Liver (tissue), 9 donors: ENCODE results near the gene SUMF2. TPM values are rescaled to one million over a fixed set of nuclear protein-coding genes. Genes with fewer than 3 reads are reported as not detected.
"Not testable (repeated sequence)": the region's sequence is repeated elsewhere in the genome, so short reads cannot be mapped to it uniquely, and the experiment has no call there.

Experiments used
- DNase-seq: peaks from one replicate; pipeline ENCODE4 v3.0.0-alpha.2; 2017; ENCODE audit warnings: low spot score
- H3K27ac ChIP-seq, 2 donors: one replicate each; pipeline ENCODE4 v1.7.0; 2013; ENCODE audit warnings: inconsistent platforms in 2 of 2, low read length in 2 of 2, control low read depth in 1 of 2, low read depth in 1 of 2, mild to moderate bottlenecking in 1 of 2
- H3K27me3 ChIP-seq, 4 donors: one replicate each; pipeline versions ENCODE4 v1.6.1 to v1.7.0; 2013; ENCODE audit warnings: low read length in 3 of 4, inconsistent platforms in 1 of 4, mild to moderate bottlenecking in 1 of 4, moderate library complexity in 1 of 4; ENCODE audit not compliant: control insufficient read depth in 4 of 4, insufficient read depth in 4 of 4
- H3K36me3 ChIP-seq, 4 donors: one replicate each; pipeline versions ENCODE4 v1.6.1 to v1.7.0; 2013; ENCODE audit warnings: low read length in 3 of 4, mild to moderate bottlenecking in 3 of 4, low read depth in 1 of 4, moderate library complexity in 1 of 4; ENCODE audit not compliant: control insufficient read depth in 4 of 4, insufficient read depth in 3 of 4
- H3K4me1 ChIP-seq, 4 donors: one replicate each; pipeline versions ENCODE4 v1.6.1 to v1.7.0; 2013; ENCODE audit warnings: low read length in 3 of 4, mild to moderate bottlenecking in 3 of 4, moderate library complexity in 1 of 4; ENCODE audit not compliant: control insufficient read depth in 4 of 4, insufficient read depth in 4 of 4
- H3K4me3 ChIP-seq, 3 donors: one replicate each; pipeline versions ENCODE4 v1.6.1 to v1.7.0; 2013; ENCODE audit warnings: low read length in 3 of 3, control low read depth in 1 of 3, low read depth in 1 of 3, mild to moderate bottlenecking in 1 of 3
- H3K9ac ChIP-seq, 2 donors: one replicate each; pipeline ENCODE4 v1.7.0; 2013; ENCODE audit warnings: low read length in 2 of 2, mild to moderate bottlenecking in 2 of 2, moderate library complexity in 2 of 2, control low read depth in 1 of 2, low read depth in 1 of 2
- H3K9me3 ChIP-seq, 4 donors: one replicate each; pipeline versions ENCODE4 v1.6.1 to v1.7.0; 2013; ENCODE audit warnings: low read length in 3 of 4; ENCODE audit not compliant: control insufficient read depth in 4 of 4
- ATF3 ChIP-seq: IDR thresholded peaks from 2 replicates; pipeline ENCODE4 v1.6.1; 2016; ENCODE audit warnings: antibody characterized with exemption
- CTCF ChIP-seq: fragments of 150-350 bp; IDR thresholded peaks from 2 replicates; pipeline ENCODE4 v1.5.1; 2017; ENCODE audit warnings: improper control_type of control experiment, low read depth, low read length; ENCODE audit not compliant: missing input control
- EGR1 ChIP-seq, 2 donors: IDR thresholded peaks; 2 replicates each; pipeline ENCODE4 v1.6.1; 2016 to 2018; ENCODE audit warnings: antibody characterized with exemption in 2 of 2, low read depth in 2 of 2
- FOXA1 ChIP-seq: IDR thresholded peaks from 2 replicates; pipeline ENCODE4 v1.6.1; 2016; ENCODE audit warnings: antibody characterized with exemption
- FOXA2 ChIP-seq: IDR thresholded peaks from 2 replicates; pipeline ENCODE4 v1.6.1; 2016; ENCODE audit warnings: antibody characterized with exemption
- GABPA ChIP-seq, 2 donors: IDR thresholded peaks in 1 of 2; conservative IDR thresholded peaks in 1 of 2; 2 replicates each; pipeline ENCODE4 v1.6.1; 2016; ENCODE audit warnings: antibody characterized with exemption in 2 of 2, mild to moderate bottlenecking in 1 of 2, moderate library complexity in 1 of 2
- HNF4G ChIP-seq: IDR thresholded peaks from 2 replicates; pipeline ENCODE4 v1.6.1; 2016; ENCODE audit warnings: antibody characterized with exemption
- MAX ChIP-seq: IDR thresholded peaks from 2 replicates; pipeline ENCODE4 v1.6.1; 2016; ENCODE audit warnings: antibody characterized with exemption
- NR2F2 ChIP-seq: IDR thresholded peaks from 2 replicates; pipeline ENCODE4 v1.6.1; 2016; ENCODE audit warnings: antibody characterized with exemption
- RAD21 ChIP-seq, 2 donors: IDR thresholded peaks; 2 replicates each; pipeline ENCODE4 v1.6.1; 2016; ENCODE audit warnings: antibody characterized with exemption in 2 of 2, mild to moderate bottlenecking in 2 of 2
- REST ChIP-seq: IDR thresholded peaks from 2 replicates; pipeline ENCODE4 v1.6.1; 2016; ENCODE audit warnings: antibody characterized with exemption, mild to moderate bottlenecking
- RXRA ChIP-seq, 2 donors: IDR thresholded peaks; 2 replicates each; pipeline ENCODE4 v1.6.1; 2017 to 2018; ENCODE audit warnings: antibody characterized with exemption in 2 of 2, mild to moderate bottlenecking in 1 of 2
- SP1 ChIP-seq: IDR thresholded peaks from 2 replicates; pipeline ENCODE4 v1.6.1; 2018; ENCODE audit warnings: antibody characterized with exemption, mild to moderate bottlenecking
- TAF1 ChIP-seq: conservative IDR thresholded peaks from 2 replicates; pipeline ENCODE4 v1.6.1; 2016; ENCODE audit warnings: antibody characterized with exemption, mild to moderate bottlenecking
- YY1 ChIP-seq: IDR thresholded peaks from 2 replicates; pipeline ENCODE4 v1.6.1; 2016; ENCODE audit warnings: antibody characterized with exemption, mild to moderate bottlenecking
- WGBS: extraction: QIAGEN DNeasy Blood & Tissue Kit; methylation state at CpG from one replicate; pipeline ENCODE4 v1.1.7; 2013; 5-methylcytosine and 5-hydroxymethylcytosine counted together
- polyA plus RNA-seq, 2 donors: library from polyadenylated mRNA; stranded (reverse) in 1 of 2; unstranded in 1 of 2; fragments of 200-250 nt in 1 of 2; fragments of >200 nt in 1 of 2; fragmentation: Nextera tagmentation in 1 of 2; extraction: Ambion mirVana in 1 of 2; gene quantifications; one replicate each; pipeline versions ENCODE4 v1.2.1 to v1.2.3, GENCODE V29; 2013 to 2015
- total RNA-seq, 2 donors: library from RNA; depleted of rRNA; stranded (reverse); fragments of >200 nt; gene quantifications; one replicate each; pipeline ENCODE4 v1.2.3, GENCODE V29; 2014
- donor health status: healthy.
- donor health status: healthy.
- donor health status: healthy.
- donor health status: healthy.
- donor health status: healthy.

SUMF2 gene
- total and polyA plus RNA-seq, 4 donors: 67.1 to 104 (median 74.8) TPM

GRCh38 chr7:56080726-56081435 is 16.8 kb downstream of the SUMF2 start:
- DNase-seq, H3K36me3 ChIP-seq: not testable (repeated sequence)
- 96% methylated on average over 28 of the region's 28 CpGs for WGBS

GRCh38 chr7:56081626-56082340 is 17.7 kb downstream of the SUMF2 start:
- H3K27ac ChIP-seq: no peak overlapping the region
- TF ChIP-seq ATF3: no peak
- TF ChIP-seq HNF4G: no peak
- TF ChIP-seq CTCF: no peak
- TF ChIP-seq YY1: no peak
- no peak for TF ChIP-seq FOXA1
- TF ChIP-seq TAF1: no peak
- no peak for TF ChIP-seq SP1
- TF ChIP-seq FOXA2: no peak
- no peak for TF ChIP-seq RXRA (IDR thresholded peaks at IDR 0.05)
- no peak for TF ChIP-seq RAD21 (IDR thresholded peaks at IDR 0.05)
- TF ChIP-seq NR2F2: no peak
- peaks cover 0 to 6% (median 3%) of the 10 kb centered on the region in 4 donors for H3K36me3 ChIP-seq
- no peaks in the 10 kb centered on the region for H3K9me3 ChIP-seq
- peaks cover 0 to 25% (median 20%) of the 10 kb centered on the region in 4 donors for H3K4me1 ChIP-seq
- 98% methylated on average over 29 of the region's 29 CpGs for WGBS
- H3K27me3 ChIP-seq: no peaks in the 10 kb centered on the region
- no peak overlapping the region for H3K9ac ChIP-seq
- H3K4me3 ChIP-seq: no peak overlapping the region
- no peak for DNase-seq

More at GRCh38 chr7:56080726-56081435, 16.8 kb downstream of the SUMF2 start:
- not testable (repeated sequence) for H3K4me3 ChIP-seq, H3K27ac ChIP-seq, H3K27me3 ChIP-seq, H3K9ac ChIP-seq, H3K9me3 ChIP-seq
- peaks cover 0 to 29% (median 20%) of the 10 kb centered on the region in 4 donors for H3K4me1 ChIP-seq

GRCh38 chr7:56083150-56083785 is 19.2 kb downstream of the SUMF2 start:
- H3K9me3 ChIP-seq: no peaks in the 10 kb centered on the region
- H3K27ac ChIP-seq: no peak overlapping the region
- H3K4me3 ChIP-seq: no peak overlapping the region
- WGBS: 46% methylated on average over 13 of the region's 13 CpGs
- H3K27me3 ChIP-seq: no peaks in the 10 kb centered on the region
- peaks cover 0 to 7% (median 4%) of the 10 kb centered on the region in 4 donors for H3K36me3 ChIP-seq
- peaks cover 0 to 23% (median 20%) of the 10 kb centered on the region in 4 donors for H3K4me1 ChIP-seq
- no peak for DNase-seq
- no peak overlapping the region for H3K9ac ChIP-seq
- TF ChIP-seq CTCF (no peak), EGR1 (IDR thresholded peaks at IDR 0.05; ENCODE audit: low read depth in 2 of 2) (no peak), FOXA2 (no peak), RXRA (IDR thresholded peaks at IDR 0.05) (no peak), RAD21 (IDR thresholded peaks at IDR 0.05) (no peak), GABPA (IDR thresholded peaks at IDR 0.05 in 1 of 2, conservative IDR thresholded peaks at IDR 0.05 in 1 of 2) (no peak), REST (no peak), SP1 (no peak), FOXA1 (no peak), MAX (no peak)
